Muscle of leg (tissue), 11 donors: ENCODE measurements around the gene PMF1. TPM values are rescaled to one million over a fixed set of nuclear protein-coding genes. Genes with fewer than 3 reads are reported as not detected.
"Not testable (repeated sequence)": the region's sequence is repeated elsewhere in the genome, so short reads cannot be mapped to it uniquely, and the experiment has no call there.

Experiments
- DNase-seq: peaks from one replicate; pipeline ENCODE4 v3.0.0; 2013
- H3K27ac ChIP-seq: one replicate; pipeline ENCODE4 v1.5.1; 2013; ENCODE audit warnings: mild to moderate bottlenecking, low read length, control low read depth
- H3K27me3 ChIP-seq: one replicate; pipeline ENCODE4 v1.6.1; 2013; ENCODE audit warnings: low read length; ENCODE audit not compliant: control insufficient read depth, insufficient read depth
- H3K36me3 ChIP-seq: one replicate; pipeline ENCODE4 v1.6.1; 2013; ENCODE audit warnings: low read length; ENCODE audit not compliant: control insufficient read depth, insufficient read depth
- H3K4me1 ChIP-seq: one replicate; pipeline ENCODE4 v1.6.1; 2013; ENCODE audit warnings: low read length; ENCODE audit not compliant: control insufficient read depth, insufficient read depth
- H3K4me3 ChIP-seq: one replicate; pipeline ENCODE4 v1.5.1; 2013; ENCODE audit warnings: low read length, control low read depth
- H3K9me3 ChIP-seq: replicated peaks from 2 replicates; pipeline ENCODE4 v1.6.1; 2013; ENCODE audit warnings: low read depth, low read length; ENCODE audit not compliant: control insufficient read depth
- WGBS: methylation state at CpG from one replicate; pipeline ENCODE4 v1.1.5; 2013; ENCODE audit warnings: missing lambda C conversion rate; ENCODE audit not compliant: insufficient coverage; 5-methylcytosine and 5-hydroxymethylcytosine counted together
- polyA plus RNA-seq, 8 donors: library from polyadenylated mRNA; unstranded; fragments of 120-200 nt; gene quantifications; one replicate each; pipeline versions ENCODE4 v1.2.1 to v1.2.3, GENCODE V29; 2013; ENCODE audit warnings: inconsistent platforms in 1 of 8, low replicate concordance in 1 of 8; ENCODE audit not compliant: insufficient read length in 8 of 8, insufficient read depth in 1 of 8
- total RNA-seq: library from RNA; stranded (reverse); fragments of 120-200 nt; gene quantifications from one replicate; pipeline ENCODE4 v1.2.4, GENCODE V29; 2013

PMF1 gene
- total and polyA plus RNA-seq, 9 donors = 42.2 to 53.0 (median 43.8) TPM

GRCh38 chr1:156177919-156178654 lies 34.7 kb upstream of the PMF1 start:
- 55% methylated on average over 7 of the region's 7 CpGs for WGBS

GRCh38 chr1:156180471-156180870 lies 32.3 kb upstream of the PMF1 start:
- H3K27ac ChIP-seq = no peak overlapping the region
- H3K4me1 ChIP-seq = no peaks in the 10 kb centered on the region
- H3K9me3 ChIP-seq = no peaks in the 10 kb centered on the region
- H3K27me3 ChIP-seq = peaks cover 7% of the 10 kb centered on the region
- WGBS = no CpG with 5 or more reads among the region's 3 CpGs
- H3K36me3 ChIP-seq = no peaks in the 10 kb centered on the region
- DNase-seq = no peak
- H3K4me3 ChIP-seq = no peak overlapping the region

More at GRCh38 chr1:156177919-156178654, 34.7 kb upstream of the PMF1 start:
- Histone ChIP-seq H3K36me3 (peaks cover 1% of the 10 kb centered on the region), H3K27ac (no peak overlapping the region), H3K4me3 (no peak overlapping the region), H3K4me1 (no peaks in the 10 kb centered on the region), H3K27me3 (peaks cover 4% of the 10 kb centered on the region), H3K9me3 (no peaks in the 10 kb centered on the region)
- DNase-seq = no peak

DNA sequence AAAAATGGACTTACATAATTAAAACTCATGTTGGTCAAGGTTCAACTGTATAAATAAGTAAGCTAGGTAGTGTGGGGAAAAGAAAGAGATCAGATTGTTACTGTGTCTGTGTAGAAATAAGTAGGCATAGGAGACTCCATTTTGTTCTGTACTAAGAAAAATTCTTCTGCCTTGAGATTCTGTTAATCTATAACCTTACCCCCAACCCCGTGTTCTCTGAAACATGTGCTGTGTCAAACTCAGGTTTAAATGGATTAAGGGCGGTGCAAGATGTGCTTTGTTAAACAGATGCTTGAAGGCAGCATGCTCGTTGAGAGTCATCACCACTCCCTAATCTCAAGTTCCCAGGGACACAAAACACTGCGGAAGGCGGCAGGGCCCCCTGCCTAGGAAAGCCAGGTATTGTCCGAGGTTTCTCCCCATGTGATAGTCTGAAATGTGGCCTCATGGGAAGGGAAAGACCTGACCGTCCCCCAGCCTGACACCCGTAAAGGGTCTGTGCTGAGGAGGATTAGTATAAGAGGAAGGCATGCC lies 31.3 kb upstream of the PMF1 start:
- H3K27ac ChIP-seq, H3K4me3 ChIP-seq, H3K9me3 ChIP-seq, DNase-seq, H3K27me3 ChIP-seq, H3K4me1 ChIP-seq, H3K36me3 ChIP-seq: not testable (repeated sequence)
- no CpG with 5 or more reads among the region's 8 CpGs for WGBS

DNA sequence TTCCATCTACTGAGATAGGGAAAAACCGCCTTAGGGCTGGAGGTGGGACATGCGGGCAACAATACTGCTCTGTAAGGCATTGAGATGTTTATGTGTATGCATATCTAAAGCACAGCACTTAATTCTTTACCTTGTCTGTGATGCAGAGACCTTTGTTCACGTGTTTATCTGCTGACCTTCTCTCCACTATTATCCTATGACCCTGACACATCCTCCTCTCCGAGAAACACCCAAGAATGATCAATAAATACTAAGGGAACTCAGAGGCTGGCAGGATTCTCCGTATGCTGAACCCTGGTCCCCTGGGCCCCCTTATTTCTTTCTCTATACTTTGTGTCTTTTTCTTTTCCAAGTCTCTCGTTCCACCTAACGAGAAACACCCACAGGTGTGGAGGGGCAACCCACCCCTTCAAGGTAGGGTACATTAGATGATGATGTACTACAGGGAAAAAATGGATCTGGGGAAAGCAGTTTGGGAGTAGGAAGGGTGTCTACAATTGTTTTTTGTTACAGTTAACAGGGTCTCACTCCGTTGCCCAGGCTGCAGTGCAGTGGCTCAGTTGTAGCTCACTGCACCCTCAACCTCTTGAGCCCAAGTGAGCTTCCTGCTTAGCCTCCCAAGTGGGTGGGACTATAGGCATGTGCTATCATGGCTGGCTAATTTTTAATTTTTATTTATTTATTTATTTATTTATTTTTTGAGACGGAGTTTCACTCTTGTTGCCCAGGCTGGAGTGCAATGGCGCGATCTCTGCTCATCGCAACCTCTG lies 30.6 kb upstream of the PMF1 start:
- not testable (repeated sequence) for H3K4me1 ChIP-seq, DNase-seq, H3K36me3 ChIP-seq, H3K4me3 ChIP-seq, H3K9me3 ChIP-seq, H3K27me3 ChIP-seq, H3K27ac ChIP-seq
- 71% methylated on average over 4 of the region's 12 CpGs for WGBS

GRCh38 chr1:156186347-156187177 lies 26.2 kb upstream of the PMF1 start:
- H3K9me3 ChIP-seq, H3K4me3 ChIP-seq, DNase-seq, H3K36me3 ChIP-seq, H3K27ac ChIP-seq, H3K27me3 ChIP-seq, H3K4me1 ChIP-seq: not testable (repeated sequence)
- no CpG with 5 or more reads among the region's 2 CpGs for WGBS

DNA sequence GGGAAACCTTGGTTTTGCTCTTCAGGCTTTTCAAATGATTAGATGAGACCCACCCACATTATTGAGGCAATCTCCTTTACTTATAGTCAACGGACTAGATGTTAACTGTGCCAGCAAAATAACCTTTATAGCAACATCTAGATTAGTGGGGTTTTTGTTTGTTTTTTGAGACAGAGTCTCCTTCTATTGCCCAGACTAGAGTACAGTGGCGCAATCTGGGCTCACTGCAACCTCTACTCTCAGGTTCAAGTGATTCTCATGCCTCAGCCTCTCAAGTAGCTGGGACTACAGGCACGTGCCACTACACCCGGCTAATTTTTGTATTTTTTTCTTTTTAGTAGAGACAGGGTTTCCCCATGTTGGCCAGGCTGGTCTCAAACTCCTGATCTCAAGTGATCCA lies 22.5 kb upstream of the PMF1 start:
- not testable (repeated sequence) for H3K4me3 ChIP-seq, DNase-seq, H3K27me3 ChIP-seq, H3K9me3 ChIP-seq, H3K27ac ChIP-seq, H3K36me3 ChIP-seq
- WGBS = no CpG with 5 or more reads among the region's 4 CpGs
- H3K4me1 ChIP-seq = peaks cover 12% of the 10 kb centered on the region

DNA sequence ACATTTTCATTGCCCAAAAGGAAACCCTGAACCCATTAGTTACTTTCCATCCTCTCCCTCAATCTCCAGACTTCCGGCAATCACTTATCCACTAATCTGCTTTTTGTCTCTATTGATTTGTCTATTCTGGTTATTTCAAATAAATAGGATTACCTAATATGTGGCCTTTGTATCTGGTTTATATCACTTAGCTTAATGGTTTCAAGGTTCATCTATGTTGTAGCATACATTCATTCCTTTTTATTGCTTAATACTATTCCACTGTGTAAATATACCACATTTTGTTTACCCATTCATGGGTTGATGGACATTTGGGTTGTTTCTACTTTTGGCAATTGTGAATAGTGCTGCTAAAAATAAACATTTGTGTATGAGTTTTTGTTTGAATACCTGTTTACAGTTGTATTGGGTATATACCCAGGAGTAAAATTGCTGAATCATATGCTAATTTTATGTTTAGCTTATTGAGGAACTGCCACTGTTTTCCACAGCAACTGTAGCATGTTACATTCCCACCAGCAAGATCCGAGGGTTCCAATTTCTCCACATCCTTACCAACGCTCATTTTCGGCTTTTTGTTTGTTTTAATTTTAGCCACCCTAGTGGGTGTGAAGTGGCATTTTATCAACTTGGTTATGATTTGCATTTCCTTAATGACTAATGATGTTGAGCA lies 21.4 kb upstream of the PMF1 start:
- no CpG with 5 or more reads among the region's 4 CpGs for WGBS
- H3K4me1 ChIP-seq = peaks cover 12% of the 10 kb centered on the region
- no peak overlapping the region for H3K4me3 ChIP-seq
- H3K27me3 ChIP-seq = no peaks in the 10 kb centered on the region
- no peaks in the 10 kb centered on the region for H3K9me3 ChIP-seq
- peaks cover 9% of the 10 kb centered on the region for H3K36me3 ChIP-seq
- H3K27ac ChIP-seq = no peak overlapping the region
- DNase-seq = no peak

DNA sequence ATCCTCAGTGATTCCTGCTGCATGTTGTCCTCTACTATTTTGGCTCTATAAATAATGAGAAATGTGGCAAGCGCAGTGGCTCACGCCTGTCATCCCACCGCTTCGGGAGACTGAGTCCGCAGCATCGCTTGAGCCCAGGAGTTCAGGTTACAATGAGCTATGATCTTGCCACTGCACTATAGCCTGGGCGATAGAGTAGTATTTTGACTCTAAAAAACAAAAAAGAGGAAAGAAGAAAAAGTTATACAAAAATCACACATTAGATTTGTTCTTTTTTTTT lies 19.7 kb upstream of the PMF1 start:
- no CpG with 5 or more reads among the region's 7 CpGs for WGBS
- peaks cover 12% of the 10 kb centered on the region for H3K4me1 ChIP-seq
- H3K4me3 ChIP-seq = peak overlapping the region; percentile 74
- H3K27me3 ChIP-seq = no peaks in the 10 kb centered on the region
- H3K9me3 ChIP-seq = no peaks in the 10 kb centered on the region
- peaks cover 15% of the 10 kb centered on the region for H3K36me3 ChIP-seq
- no peak for DNase-seq
- H3K27ac ChIP-seq = peak overlapping the region; percentile 93

- Histone ChIP-seq H3K27ac (peak within 1 kb of the TSS; percentile 93), H3K4me3 (peak within 1 kb of the TSS; percentile 74), H3K4me1 (peaks cover 12% of the 10 kb centered on the region), H3K9me3 (no peaks in the 10 kb centered on the region), H3K36me3 (peaks cover 15% of the 10 kb centered on the region), H3K27me3 (no peaks in the 10 kb centered on the region)
- under 1% methylated on average over 44 of the region's 59 CpGs for WGBS
- DNase-seq = peak; percentile 100
These were observed 19.1 kb upstream of the PMF1 start, which contains the start of gene SLC25A44 for GRCh38 chr1:156193488-156194299. Gene SLC25A44, plus strand, starts transcription at chr1:156194104. Its CDS starts 5,744 bp downstream, at chr1:156199848.
